ENCODE results near the gene NRP2.

NRP2 gene

GRCh38 chr2:205759732-205760131, 77.4 kb downstream of the NRP2 start:
- Histone ChIP-seq H3K27me3 (ENCODE audit: insufficient read depth, low read depth) (no peaks in the 10 kb centered on the region), H3K4me2 (no peak overlapping the region)

GRCh38 chr2:205760157-205760556, 77.9 kb downstream of the NRP2 start:
- Histone ChIP-seq H3K9ac (no peak overlapping the region), H3K4me3 (IDR thresholded peaks at IDR 0.05; ENCODE audit: insufficient read depth, low read depth, low read length) (no peak overlapping the region), H4K20me1 (ENCODE audit: insufficient read depth) (no peaks in the 10 kb centered on the region), H2AFZ (ENCODE audit: low read depth) (no peak overlapping the region), H3K36me3 (ENCODE audit: insufficient read depth) (no peaks in the 10 kb centered on the region), H3K27me3 (ENCODE audit: insufficient read depth, low read depth) (no peaks in the 10 kb centered on the region), H3K27ac (no peak overlapping the region), H3K4me1 (ENCODE audit: low read depth, poor library complexity, severe bottlenecking) (no peaks in the 10 kb centered on the region), H3K79me2 (ENCODE audit: insufficient read depth, low read depth) (no peaks in the 10 kb centered on the region), H3K4me2 (no peak overlapping the region)
- TF ChIP-seq CTCF (conservative IDR thresholded peaks at IDR 0.05; ENCODE audit: low read depth, low read length) = no peak

More at GRCh38 chr2:205759732-205760131, 77.4 kb downstream of the NRP2 start:
- Histone ChIP-seq H3K27ac (no peak overlapping the region), H3K9ac (no peak overlapping the region), H3K36me3 (ENCODE audit: insufficient read depth) (no peaks in the 10 kb centered on the region), H4K20me1 (ENCODE audit: insufficient read depth) (no peaks in the 10 kb centered on the region), H3K4me3 (IDR thresholded peaks at IDR 0.05; ENCODE audit: insufficient read depth, low read depth, low read length) (no peak overlapping the region), H3K79me2 (ENCODE audit: insufficient read depth, low read depth) (no peaks in the 10 kb centered on the region), H3K4me1 (ENCODE audit: low read depth, poor library complexity, severe bottlenecking) (no peaks in the 10 kb centered on the region), H2AFZ (ENCODE audit: low read depth) (no peak overlapping the region)
- no peak for TF ChIP-seq CTCF (conservative IDR thresholded peaks at IDR 0.05; ENCODE audit: low read depth, low read length)

GRCh38 chr2:205761421-205761820, 79.1 kb downstream of the NRP2 start:
- Histone ChIP-seq H4K20me1 (ENCODE audit: insufficient read depth) (no peaks in the 10 kb centered on the region), H3K79me2 (ENCODE audit: insufficient read depth, low read depth) (no peaks in the 10 kb centered on the region), H3K4me2 (no peak overlapping the region), H3K9ac (no peak overlapping the region), H3K36me3 (ENCODE audit: insufficient read depth) (no peaks in the 10 kb centered on the region), H3K27me3 (ENCODE audit: insufficient read depth, low read depth) (no peaks in the 10 kb centered on the region), H3K4me1 (ENCODE audit: low read depth, poor library complexity, severe bottlenecking) (no peaks in the 10 kb centered on the region), H2AFZ (ENCODE audit: low read depth) (no peak overlapping the region), H3K27ac (no peak overlapping the region), H3K4me3 (IDR thresholded peaks at IDR 0.05; ENCODE audit: insufficient read depth, low read depth, low read length) (no peak overlapping the region)
- TF ChIP-seq CTCF (conservative IDR thresholded peaks at IDR 0.05; ENCODE audit: low read depth, low read length) = no peak

- Histone ChIP-seq H3K4me3 (IDR thresholded peaks at IDR 0.05; ENCODE audit: insufficient read depth, low read depth, low read length) (no peak overlapping the region), H2AFZ (ENCODE audit: low read depth) (no peak overlapping the region), H3K9ac (no peak overlapping the region), H3K4me2 (no peak overlapping the region), H3K36me3 (ENCODE audit: insufficient read depth) (no peaks in the 10 kb centered on the region), H3K27ac (no peak overlapping the region), H3K79me2 (ENCODE audit: insufficient read depth, low read depth) (no peaks in the 10 kb centered on the region), H4K20me1 (ENCODE audit: insufficient read depth) (no peaks in the 10 kb centered on the region), H3K27me3 (ENCODE audit: insufficient read depth, low read depth) (no peaks in the 10 kb centered on the region), H3K4me1 (ENCODE audit: low read depth, poor library complexity, severe bottlenecking) (no peaks in the 10 kb centered on the region)
- no peak for TF ChIP-seq CTCF (conservative IDR thresholded peaks at IDR 0.05; ENCODE audit: low read depth, low read length)
Measured at GRCh38 chr2:205762881-205763280, 80.6 kb downstream of the NRP2 start.

All from KMS-11 (cell line).